Measurements from ENCODE around the gene EFCAB11.

DNA sequence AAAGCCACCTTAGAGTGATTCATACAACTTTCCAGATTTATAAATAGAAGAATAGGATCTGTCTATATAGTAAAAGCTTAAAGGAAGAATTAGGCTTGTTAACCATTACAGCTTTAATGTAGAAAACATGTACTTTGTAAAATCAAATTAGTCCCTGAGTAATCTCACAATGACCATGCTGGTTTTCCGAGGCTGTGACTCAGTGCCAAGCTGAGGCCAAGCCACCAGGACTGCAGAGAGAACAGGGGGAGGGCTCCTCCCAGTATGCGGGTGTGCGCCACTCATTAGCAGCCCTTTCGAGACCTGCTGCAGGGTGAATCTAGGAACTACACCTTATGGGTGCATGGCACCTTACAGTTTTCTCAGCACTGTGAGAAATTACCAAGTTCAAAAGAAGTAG is 167.0 kb downstream of the EFCAB11 start:
- TF ChIP-seq, protein P1, sequence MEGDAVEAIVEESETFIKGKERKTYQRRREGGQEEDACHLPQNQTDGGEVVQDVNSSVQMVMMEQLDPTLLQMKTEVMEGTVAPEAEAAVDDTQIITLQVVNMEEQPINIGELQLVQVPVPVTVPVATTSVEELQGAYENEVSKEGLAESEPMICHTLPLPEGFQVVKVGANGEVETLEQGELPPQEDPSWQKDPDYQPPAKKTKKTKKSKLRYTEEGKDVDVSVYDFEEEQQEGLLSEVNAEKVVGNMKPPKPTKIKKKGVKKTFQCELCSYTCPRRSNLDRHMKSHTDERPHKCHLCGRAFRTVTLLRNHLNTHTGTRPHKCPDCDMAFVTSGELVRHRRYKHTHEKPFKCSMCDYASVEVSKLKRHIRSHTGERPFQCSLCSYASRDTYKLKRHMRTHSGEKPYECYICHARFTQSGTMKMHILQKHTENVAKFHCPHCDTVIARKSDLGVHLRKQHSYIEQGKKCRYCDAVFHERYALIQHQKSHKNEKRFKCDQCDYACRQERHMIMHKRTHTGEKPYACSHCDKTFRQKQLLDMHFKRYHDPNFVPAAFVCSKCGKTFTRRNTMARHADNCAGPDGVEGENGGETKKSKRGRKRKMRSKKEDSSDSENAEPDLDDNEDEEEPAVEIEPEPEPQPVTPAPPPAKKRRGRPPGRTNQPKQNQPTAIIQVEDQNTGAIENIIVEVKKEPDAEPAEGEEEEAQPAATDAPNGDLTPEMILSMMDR (conservative IDR thresholded peaks at IDR 0.05; ENCODE audit: low read length), result no peak
- TF ChIP-seq EZH2phosphoT487 (IDR thresholded peaks at IDR 0.05; ENCODE audit: borderline replicate concordance), result no peak
